ENCODE measurements around the gene MARCHF10. TPM values are rescaled to one million over a fixed set of nuclear protein-coding genes. Genes with fewer than 3 reads are reported as not detected.

MARCHF10 gene
- total RNA-seq, 1 donor from 2014 or later: not detected

DNA sequence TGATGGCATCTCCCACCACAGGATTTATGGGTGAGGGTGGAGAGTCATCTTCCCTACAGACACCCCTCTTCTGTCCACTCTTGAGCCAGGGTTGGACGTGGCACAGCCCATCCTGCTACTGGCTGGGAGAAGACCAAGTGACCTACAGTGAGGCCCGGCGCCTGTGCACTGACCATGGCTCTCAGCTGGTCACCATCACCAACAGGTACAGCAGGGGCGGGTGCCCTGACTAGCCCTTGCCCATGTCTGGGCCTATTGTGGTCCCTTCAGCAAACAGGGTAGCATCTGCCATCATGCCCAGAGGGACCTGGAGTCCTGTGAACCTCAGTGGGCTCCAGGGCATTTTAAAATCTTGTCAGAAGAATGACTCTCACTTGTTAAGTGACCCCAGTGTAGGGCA is 132.4 kb downstream of the MARCHF10 start:
- Histone ChIP-seq H3K27ac (replicated peaks) (no peak overlapping the region), H3K9me3 (replicated peaks) (no peaks in the 10 kb centered on the region), H3K4me1 (peaks cover 9% of the 10 kb centered on the region), H3K36me3 (no peaks in the 10 kb centered on the region), H3K4me3 (no peak overlapping the region), H3K27me3 (ENCODE audit: low read depth) (no peaks in the 10 kb centered on the region)
- TF ChIP-seq, protein P1, sequence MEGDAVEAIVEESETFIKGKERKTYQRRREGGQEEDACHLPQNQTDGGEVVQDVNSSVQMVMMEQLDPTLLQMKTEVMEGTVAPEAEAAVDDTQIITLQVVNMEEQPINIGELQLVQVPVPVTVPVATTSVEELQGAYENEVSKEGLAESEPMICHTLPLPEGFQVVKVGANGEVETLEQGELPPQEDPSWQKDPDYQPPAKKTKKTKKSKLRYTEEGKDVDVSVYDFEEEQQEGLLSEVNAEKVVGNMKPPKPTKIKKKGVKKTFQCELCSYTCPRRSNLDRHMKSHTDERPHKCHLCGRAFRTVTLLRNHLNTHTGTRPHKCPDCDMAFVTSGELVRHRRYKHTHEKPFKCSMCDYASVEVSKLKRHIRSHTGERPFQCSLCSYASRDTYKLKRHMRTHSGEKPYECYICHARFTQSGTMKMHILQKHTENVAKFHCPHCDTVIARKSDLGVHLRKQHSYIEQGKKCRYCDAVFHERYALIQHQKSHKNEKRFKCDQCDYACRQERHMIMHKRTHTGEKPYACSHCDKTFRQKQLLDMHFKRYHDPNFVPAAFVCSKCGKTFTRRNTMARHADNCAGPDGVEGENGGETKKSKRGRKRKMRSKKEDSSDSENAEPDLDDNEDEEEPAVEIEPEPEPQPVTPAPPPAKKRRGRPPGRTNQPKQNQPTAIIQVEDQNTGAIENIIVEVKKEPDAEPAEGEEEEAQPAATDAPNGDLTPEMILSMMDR (IDR thresholded peaks at IDR 0.05; ENCODE audit: borderline replicate concordance): no peak
- intact Hi-C loops (cut with micrococcal nuclease): no loop called here
- DNase-seq: no peak

DNA sequence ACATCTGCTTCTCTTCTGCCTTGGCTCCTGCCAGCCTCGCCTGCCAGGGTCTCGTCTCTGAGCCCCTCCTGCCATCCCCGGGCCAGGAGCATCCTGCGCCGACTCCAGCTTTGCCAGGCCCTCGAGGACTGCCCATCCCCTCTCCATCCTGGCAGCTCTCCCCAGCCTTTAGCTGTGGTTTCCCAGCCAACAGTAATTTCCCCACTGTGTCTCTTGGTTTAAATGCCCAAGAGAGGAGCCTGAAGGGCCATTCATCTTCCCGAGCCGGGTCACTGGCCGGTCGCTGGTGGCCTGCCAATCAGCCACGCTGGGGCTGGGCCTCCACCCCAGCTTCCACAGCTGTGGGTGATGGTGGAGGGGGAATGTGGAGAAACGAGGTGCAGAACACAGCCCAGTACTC is 132.9 kb downstream of the MARCHF10 start:
- intact Hi-C loops (cut with micrococcal nuclease): no loop called here
- Histone ChIP-seq H3K4me3 (no peak overlapping the region), H3K36me3 (no peaks in the 10 kb centered on the region), H3K27me3 (ENCODE audit: low read depth) (no peaks in the 10 kb centered on the region), H3K27ac (replicated peaks) (no peak overlapping the region), H3K4me1 (peaks cover 9% of the 10 kb centered on the region), H3K9me3 (replicated peaks) (no peaks in the 10 kb centered on the region)
- no peak for DNase-seq
- TF ChIP-seq, protein P1 (IDR thresholded peaks at IDR 0.05; ENCODE audit: borderline replicate concordance): no peak

DNA sequence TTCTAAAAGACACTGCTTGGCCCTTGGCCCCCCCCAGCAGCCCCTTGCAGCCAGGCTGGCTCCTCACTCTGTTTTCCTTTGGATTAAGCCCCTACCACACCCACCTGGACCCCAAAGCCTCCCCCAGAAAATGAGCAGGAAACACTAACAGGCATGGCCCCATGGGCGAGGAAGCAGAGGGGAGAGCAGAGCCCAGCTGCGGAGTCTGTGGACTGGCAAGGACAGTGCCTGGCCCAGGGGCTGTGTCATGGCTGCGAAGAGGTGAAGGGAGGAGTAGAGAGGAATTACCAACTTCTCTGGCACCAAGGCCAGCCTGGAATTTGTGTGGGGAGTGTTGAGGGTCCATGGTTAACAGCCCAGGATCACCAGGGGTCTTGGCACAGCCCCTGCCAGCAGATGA is 133.3 kb downstream of the MARCHF10 start:
- H3K27ac ChIP-seq (replicated peaks): no peak overlapping the region
- intact Hi-C loops (cut with micrococcal nuclease): no loop called here
- H3K4me3 ChIP-seq: no peak overlapping the region
- DNase-seq: no peak
- H3K36me3 ChIP-seq: no peaks in the 10 kb centered on the region
- no peaks in the 10 kb centered on the region for H3K27me3 ChIP-seq (ENCODE audit: low read depth)
- no peaks in the 10 kb centered on the region for H3K9me3 ChIP-seq (replicated peaks)
- TF ChIP-seq, protein P1 (IDR thresholded peaks at IDR 0.05; ENCODE audit: borderline replicate concordance): no peak
- H3K4me1 ChIP-seq: peaks cover 9% of the 10 kb centered on the region

DNA sequence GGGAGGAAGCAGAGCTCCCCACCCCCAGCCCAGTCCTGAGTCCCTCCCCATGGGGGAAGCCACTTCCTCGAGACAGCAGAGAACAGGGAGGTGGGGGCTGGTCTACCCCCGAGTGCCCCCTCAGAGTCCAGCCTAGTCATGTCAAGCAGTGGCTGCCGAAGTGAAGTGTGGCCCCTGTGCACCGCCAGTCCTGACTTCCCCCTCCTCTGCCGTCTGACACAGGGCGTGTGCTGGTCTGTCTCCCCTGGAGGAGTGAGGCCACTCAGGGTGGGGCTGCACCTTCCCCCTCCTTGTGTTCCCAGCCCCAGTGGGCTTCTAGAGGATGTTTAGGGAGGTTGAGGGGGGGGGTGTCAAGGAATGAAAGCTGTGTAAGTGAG is 133.8 kb downstream of the MARCHF10 start:
- no peaks in the 10 kb centered on the region for H3K36me3 ChIP-seq
- H3K9me3 ChIP-seq (replicated peaks): no peaks in the 10 kb centered on the region
- no peak overlapping the region for H3K27ac ChIP-seq (replicated peaks)
- TF ChIP-seq, protein P1 (IDR thresholded peaks at IDR 0.05; ENCODE audit: borderline replicate concordance): no peak
- no peaks in the 10 kb centered on the region for H3K27me3 ChIP-seq (ENCODE audit: low read depth)
- H3K4me1 ChIP-seq: peaks cover 9% of the 10 kb centered on the region
- no peak overlapping the region for H3K4me3 ChIP-seq
- intact Hi-C loops (cut with micrococcal nuclease): no loop called here
- no peak for DNase-seq

- Histone ChIP-seq H3K36me3 (no peaks in the 10 kb centered on the region), H3K27ac (replicated peaks) (no peak overlapping the region)
Observed at GRCh38 chr17:62673614-62674362, 134.3 kb downstream of the MARCHF10 start.

More at GRCh38 chr17:62673614-62674362, 134.3 kb downstream of the MARCHF10 start:
- no peaks in the 10 kb centered on the region for H3K27me3 ChIP-seq (ENCODE audit: low read depth)
- H3K9me3 ChIP-seq (replicated peaks): no peaks in the 10 kb centered on the region
- intact Hi-C loops (cut with micrococcal nuclease): no loop called here
- DNase-seq: no peak
- H3K4me1 ChIP-seq: peaks cover 9% of the 10 kb centered on the region
- no peak overlapping the region for H3K4me3 ChIP-seq
- TF ChIP-seq, protein P1 (IDR thresholded peaks at IDR 0.05; ENCODE audit: borderline replicate concordance): no peak

All from left ventricle myocardium inferior (tissue), 1 donor.